ENCODE results near the gene FSTL3.

DNA sequence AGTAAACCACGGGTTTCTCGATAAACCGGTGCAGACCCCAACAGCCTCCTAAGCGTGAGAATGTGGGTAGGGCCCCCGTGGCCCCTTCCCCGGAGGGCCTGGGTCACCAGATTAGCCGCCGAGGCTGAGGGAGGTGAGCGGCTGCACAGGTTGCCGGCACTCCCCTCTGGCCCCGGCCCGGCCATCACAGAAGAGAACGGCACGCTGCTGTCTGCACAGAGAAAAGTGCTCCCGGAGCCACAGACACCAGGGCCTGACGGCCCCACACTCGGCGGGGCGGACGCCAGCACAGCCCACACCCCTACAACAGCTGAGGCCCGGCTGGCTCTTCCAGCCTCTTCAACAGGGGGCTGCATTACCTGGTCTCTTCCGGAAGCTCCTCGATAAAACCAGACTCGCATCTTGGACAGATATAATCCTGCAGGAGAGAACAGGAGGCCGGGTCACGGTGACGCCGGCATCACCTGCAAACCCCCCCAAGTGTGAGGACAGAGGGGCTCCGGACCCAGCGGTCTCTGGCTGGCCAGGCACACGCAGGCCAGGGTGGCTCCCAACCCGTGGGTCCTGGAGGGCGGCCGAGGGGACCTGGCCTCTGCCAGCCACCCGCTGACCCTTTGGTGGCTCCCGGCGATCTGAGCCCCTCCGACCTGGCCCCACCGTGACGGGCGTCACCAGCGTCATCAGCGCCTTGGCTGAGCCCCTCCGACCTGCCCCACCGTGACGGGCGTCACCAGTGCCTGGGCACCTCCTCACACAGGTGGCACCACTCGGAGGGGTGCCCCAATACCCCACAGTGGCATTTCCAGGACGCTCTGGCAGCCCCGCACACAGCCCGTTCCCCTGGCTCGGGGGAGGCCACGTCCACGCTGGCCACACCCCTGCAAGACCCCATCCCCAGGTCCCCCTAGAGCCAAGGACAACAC, 23.5 kb upstream of the FSTL3 start:
- no peak for TF ChIP-seq CTCF (IDR thresholded peaks at IDR 0.05; ENCODE audit: low read depth, low read length, poor library complexity, severe bottlenecking)
- TF ChIP-seq EZH2phosphoT487 (IDR thresholded peaks at IDR 0.05; ENCODE audit: borderline replicate concordance, low read length), result no peak

Measured in DOHH2 (cell line).